ENCODE data around the gene ASAP2.
"Not testable (repeated sequence)": the region's sequence is repeated elsewhere in the genome, so short reads cannot be mapped to it uniquely, and the experiment has no call there.

ASAP2 gene

GRCh38 chr2:9212661-9213411 lies 6.2 kb downstream of the ASAP2 start:
- FAIRE-seq: no peak

DNA sequence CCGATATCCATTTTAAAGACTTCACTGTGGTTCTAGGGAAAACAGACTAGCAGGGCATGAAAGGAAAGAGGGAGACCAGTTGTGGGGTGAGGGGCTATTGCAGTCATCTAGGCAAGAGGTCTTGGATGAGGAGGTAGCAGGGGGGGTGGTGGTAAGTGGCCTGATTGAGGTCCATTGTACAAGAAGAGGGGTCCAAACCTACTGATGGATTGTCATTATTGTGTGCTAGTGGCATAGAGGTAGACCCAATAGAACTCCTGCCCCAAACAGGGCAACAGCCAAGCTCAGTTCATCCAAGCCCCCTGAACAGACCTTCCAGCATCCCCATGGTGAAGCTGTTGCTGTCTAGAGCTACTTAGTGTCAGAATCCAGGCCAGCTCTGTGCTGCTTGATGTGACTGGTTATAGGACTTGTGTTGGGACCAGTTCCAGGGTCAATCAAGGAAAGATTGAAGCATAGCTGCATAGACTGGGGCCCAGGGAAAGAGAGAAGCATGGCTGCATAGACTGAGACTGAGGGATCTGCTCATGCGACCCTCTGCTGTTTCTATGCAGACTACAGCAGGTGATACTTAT lies 7.0 kb downstream of the ASAP2 start:
- no peak for FAIRE-seq

DNA sequence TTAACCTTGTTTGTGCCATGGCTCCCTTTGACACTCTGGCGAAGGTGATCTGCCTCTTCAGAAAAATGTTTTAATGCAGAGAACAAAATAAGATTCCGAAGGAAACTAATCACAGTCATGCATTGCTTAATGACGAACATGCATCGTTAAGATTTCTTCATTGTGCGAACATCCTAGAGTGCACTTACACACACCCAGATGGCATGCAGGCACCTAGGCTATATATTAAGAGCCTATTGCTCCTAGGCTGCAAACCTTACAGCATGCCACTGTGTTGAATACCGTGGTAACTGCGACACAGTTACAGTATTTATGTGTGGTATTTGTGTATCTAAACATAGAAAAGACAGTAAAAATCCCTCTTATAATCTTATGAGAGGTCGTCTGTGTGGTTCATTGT lies 8.3 kb downstream of the ASAP2 start:
- FAIRE-seq: no peak

GRCh38 chr2:9215680-9216079 lies 9.1 kb downstream of the ASAP2 start:
- no peak for FAIRE-seq

- FAIRE-seq: not testable (repeated sequence)
Observed at GRCh38 chr2:9216143-9216542, 9.5 kb downstream of the ASAP2 start.

GRCh38 chr2:9217838-9218770 lies 11.5 kb downstream of the ASAP2 start:
- FAIRE-seq: no peak

DNA sequence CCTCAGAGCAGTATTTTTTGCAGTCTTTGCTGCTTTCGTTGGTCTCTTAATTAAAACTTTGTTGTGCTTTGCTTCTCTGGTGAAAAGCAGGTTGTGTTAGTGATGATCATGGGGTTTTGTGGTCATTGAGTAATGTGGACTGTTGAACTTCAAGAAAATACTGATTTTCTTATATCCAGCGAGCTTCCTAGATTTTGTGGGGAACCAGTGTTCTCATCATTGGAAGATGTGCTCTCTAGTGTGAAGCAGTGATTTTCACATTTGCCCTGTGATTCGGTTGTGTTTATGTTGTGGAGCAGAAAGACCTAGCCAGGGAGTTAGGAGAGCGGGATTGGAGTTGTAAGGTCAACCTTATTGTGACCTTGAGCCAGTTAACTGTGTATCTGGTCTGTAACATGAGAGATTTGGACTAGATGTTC lies 12.4 kb downstream of the ASAP2 start:
- FAIRE-seq: no peak

DNA sequence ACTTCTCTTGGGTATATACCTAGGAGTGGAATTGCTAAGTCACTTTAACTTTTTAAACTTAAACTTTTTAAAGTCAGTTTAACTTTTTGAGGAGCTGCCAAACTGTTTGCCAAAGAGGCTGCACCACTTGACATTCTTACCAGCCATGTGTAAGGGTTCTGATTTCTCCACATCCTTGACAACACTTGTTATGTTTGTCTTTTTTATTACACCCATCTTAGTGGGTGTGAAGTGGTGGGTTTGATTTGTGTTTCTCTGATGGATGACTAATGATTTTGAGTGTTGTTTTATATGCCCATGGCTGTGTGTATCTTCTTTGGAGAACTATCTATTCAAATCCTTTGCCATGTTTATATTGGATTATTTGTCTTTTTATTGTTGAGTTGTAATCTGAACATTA lies 13.6 kb downstream of the ASAP2 start:
- no peak for FAIRE-seq

- no peak for FAIRE-seq
Observed at GRCh38 chr2:9221223-9221622, 14.6 kb downstream of the ASAP2 start.

GRCh38 chr2:9222239-9222892 lies 15.8 kb downstream of the ASAP2 start:
- FAIRE-seq: no peak

- FAIRE-seq: no peak
Observed at GRCh38 chr2:9222893-9223287, 16.3 kb downstream of the ASAP2 start.

DNA sequence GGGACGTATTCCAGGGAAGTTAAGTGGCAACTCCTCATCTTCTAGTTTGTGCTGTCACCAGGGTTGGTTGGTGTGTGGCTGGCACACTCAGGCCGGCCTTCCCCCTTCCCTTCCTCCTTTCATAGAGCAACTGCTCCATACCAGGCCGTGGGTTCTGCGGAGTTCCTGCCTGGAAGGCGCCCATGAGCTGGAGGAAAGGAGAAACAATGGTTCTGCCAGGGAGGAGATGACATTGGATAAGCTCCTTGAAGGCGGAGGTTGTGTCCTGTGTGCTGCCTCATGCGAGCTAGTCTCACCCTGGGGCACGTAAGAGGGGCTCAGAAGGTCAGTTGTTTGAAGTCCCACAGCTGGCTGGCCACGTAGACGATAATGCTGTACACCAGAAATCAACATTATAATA lies 19.2 kb downstream of the ASAP2 start:
- no peak for FAIRE-seq

DNA sequence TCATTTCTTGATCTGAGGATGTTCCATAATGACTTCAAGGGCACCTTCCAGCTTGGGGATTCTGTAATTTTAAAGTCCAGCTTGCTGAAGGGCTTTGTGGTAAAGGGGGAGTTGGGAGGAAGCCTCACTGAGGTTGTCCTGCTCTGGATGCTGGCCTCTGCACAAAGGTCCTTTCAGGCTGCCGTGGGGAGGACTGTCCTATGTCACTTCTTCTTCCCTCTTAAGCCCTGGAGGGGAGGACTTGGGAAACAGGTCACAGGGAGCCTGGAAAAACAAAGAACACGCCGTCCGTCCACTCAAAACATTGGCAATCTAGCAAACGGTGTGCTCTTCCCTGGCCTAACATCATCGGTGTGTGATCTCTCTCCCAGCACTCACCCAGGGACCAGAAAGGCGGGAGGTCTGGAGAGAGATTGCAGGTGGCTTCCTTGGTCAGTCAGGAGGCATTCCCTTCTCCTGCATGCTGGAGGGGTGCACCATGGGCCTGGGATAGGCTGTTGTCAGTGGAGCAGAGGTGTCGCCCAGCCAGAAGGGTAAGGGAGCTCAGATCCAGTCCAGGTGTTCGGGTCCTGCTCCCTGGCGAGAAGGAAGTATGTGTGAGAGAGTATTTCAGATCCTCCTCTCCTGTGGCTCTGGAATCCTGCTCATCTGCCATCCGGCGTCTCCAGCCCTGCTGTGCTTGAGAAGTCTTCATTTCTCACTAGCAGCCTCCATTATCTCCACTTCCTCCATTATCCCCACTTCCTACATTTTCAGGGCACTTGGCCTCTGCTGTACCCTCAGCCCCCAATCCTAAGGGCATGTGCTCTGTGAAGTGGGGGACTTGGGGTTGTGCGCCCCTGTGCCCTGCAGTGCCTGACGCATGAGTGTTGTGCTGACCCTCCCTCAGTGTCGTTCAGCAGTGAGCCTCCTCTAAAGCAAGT lies 20.1 kb downstream of the ASAP2 start:
- no peak for FAIRE-seq

- FAIRE-seq: no peak
Observed at GRCh38 chr2:9228088-9228751, 21.6 kb downstream of the ASAP2 start.

DNA sequence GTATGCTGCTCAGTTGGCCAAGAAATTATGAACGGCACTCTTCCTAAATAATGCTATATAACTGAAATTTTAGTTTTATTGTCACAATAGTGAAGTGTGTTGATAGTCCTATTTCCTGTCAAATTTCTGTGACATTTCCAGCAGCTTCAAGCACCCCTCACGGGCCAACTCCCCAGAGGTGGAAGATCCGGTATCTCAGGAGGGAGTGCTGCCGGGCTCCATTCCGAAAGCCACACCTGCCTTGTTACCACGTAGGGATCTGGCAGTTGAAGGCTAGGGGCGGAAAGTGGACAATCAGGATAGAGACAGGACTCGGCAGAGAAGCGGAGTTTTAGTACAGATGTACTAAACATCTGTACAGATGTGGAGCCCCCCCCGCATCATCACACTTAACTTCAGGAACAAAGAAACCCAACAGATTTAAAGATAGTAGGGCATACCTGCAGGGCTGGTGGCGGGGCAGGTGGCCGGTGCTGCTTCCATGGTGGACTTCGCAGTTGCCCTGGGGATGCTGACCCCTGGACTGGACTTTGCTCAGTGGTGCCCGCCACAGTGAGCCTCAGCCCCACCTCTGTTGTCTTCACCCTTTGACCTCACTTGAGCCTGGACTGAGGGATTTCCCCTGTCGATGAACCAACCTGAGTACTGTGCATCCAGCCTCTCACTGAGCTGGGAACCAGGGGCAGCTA lies 22.3 kb downstream of the ASAP2 start:
- FAIRE-seq: no peak

DNA sequence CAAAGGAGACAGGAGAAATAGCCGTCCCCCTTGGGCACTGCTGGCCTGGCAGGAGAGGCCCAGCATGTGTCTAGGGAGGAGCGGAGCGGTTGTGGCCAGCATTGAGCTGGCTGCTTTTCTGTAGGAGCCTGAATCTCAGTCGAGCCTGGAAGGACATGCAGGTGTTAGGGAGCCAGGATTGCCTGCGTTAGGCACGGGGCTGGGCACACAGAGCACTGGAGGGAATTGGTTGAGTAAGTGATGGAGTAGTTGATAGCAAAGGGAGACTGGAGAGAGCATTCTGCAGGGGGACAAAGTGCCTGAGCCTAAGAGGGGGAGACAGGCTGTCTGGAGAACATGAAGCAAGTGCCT lies 22.8 kb downstream of the ASAP2 start:
- no peak for FAIRE-seq

DNA sequence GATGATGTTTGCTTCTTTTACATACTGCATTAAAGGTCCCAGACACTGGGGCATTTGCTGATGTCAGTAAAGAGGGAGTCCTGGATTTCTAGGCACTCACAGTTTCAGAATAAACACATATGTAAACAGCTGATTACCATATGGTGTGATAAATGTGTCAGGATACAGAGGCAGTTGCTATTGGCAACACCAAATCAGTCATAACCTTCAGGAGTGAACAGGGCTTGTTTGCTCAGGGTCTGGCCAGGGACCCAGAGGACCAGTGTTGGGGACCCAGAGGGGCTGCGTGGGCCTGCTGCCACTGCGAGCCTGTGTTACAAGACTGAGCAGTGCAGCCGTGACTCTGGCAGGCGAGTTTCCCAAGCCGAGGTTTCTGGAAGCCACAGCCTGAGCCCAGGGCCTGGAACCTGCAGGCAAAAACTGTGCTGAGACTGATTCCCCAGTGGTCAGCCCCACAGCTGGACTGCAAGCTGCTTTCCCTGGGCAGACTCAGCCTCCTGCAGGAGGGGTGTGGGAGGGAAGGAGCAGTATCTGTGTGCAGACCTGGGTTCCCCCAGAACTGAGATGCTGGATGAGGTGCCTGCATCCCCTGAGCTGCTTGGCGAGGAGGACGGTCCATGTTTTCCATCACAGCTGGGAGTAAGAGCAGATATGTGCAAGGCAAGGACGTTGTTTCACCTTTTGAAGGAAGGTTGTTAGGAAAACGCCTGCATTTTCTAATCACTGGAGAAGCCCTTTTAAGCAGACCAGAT lies 23.6 kb downstream of the ASAP2 start:
- FAIRE-seq: no peak

DNA sequence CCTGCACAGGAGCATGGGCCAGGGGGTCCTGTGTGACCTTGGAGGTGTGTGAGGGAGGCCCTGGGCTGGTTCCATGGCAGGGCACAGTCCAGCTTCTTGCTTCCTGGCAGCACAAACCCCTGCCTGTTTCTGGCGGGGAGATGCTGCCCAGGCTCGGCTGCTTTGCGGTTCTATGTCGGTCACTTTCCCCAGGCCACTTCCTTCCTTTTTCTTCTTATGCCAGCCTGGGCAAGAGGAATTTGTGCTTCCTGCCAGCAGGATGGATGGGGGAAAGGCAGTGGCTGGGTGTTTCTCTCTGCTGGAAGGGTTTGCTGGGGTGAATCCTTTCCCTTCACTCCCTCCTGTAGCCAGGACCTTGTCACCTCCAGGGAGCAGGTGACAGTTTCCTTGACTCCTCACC lies 24.3 kb downstream of the ASAP2 start:
- no peak for FAIRE-seq

- no peak for FAIRE-seq
Observed at GRCh38 chr2:9231291-9232165, 24.9 kb downstream of the ASAP2 start.
